Fibroblast of lung (primary cell): ENCODE measurements around the gene RASSF8. TPM values are rescaled to one million over a fixed set of nuclear protein-coding genes. Genes with fewer than 3 reads are reported as not detected.

Experiments used
- DNase-seq, 2 donors: peaks; one replicate each; pipeline versions ENCODE4 v3.0.0 to v3.0.0-alpha.2; 2010; ENCODE audit warnings: low read depth in 2 of 2
- H2AFZ ChIP-seq: 2 replicates; pipeline ENCODE4 v1.5.1; 2012; ENCODE audit warnings: low read length, control low read depth, inconsistent platforms
- H3K27ac ChIP-seq: 2 replicates; pipeline ENCODE4 v1.5.1; 2011; ENCODE audit warnings: low read length, control low read depth; ENCODE audit not compliant: insufficient read depth
- H3K27me3 ChIP-seq: 2 replicates; pipeline ENCODE4 v1.5.1; 2011; ENCODE audit warnings: mild to moderate bottlenecking, low read length; ENCODE audit not compliant: control insufficient read depth, insufficient read depth
- H3K36me3 ChIP-seq: 2 replicates; pipeline ENCODE4 v1.5.1; 2011; ENCODE audit warnings: low read length; ENCODE audit not compliant: control insufficient read depth, insufficient read depth
- H3K4me1 ChIP-seq: 2 replicates; pipeline ENCODE4 v1.5.1; 2011; ENCODE audit warnings: low read length; ENCODE audit not compliant: control insufficient read depth, insufficient read depth; ENCODE audit errors: extremely low read depth
- H3K4me2 ChIP-seq: 2 replicates; pipeline ENCODE4 v1.5.1; 2011; ENCODE audit warnings: low read length, control low read depth; ENCODE audit not compliant: insufficient read depth; ENCODE audit errors: extremely low read depth
- H3K4me3 ChIP-seq, 4 experiments: fragments of 200-600 bp in 1 of 4; sonication (generic) in 1 of 4; replicated peaks in 1 of 4; 2 replicates each; pipeline ENCODE4 v1.5.1; 2011 to 2016; ENCODE audit warnings: low read length in 4 of 4, low read depth in 3 of 4, mild to moderate bottlenecking in 3 of 4, control low read depth in 2 of 4, inconsistent platforms in 1 of 4, mixed read lengths in 1 of 4; ENCODE audit not compliant: insufficient read depth in 1 of 4; ENCODE audit errors: control extremely low read depth in 1 of 4
- H3K79me2 ChIP-seq: 2 replicates; pipeline ENCODE4 v1.5.1; 2012; ENCODE audit warnings: mild to moderate bottlenecking, low read length, inconsistent platforms; ENCODE audit not compliant: control insufficient read depth, insufficient read depth
- H3K9ac ChIP-seq: 2 replicates; pipeline ENCODE4 v1.5.1; 2011; ENCODE audit warnings: mild to moderate bottlenecking, low read length, control low read depth; ENCODE audit not compliant: insufficient read depth
- H3K9me3 ChIP-seq: 2 replicates; pipeline ENCODE4 v1.5.1; 2012; ENCODE audit warnings: low read depth, low read length; ENCODE audit not compliant: control insufficient read depth, insufficient read depth
- H4K20me1 ChIP-seq: 2 replicates; pipeline ENCODE4 v1.5.1; 2011; ENCODE audit warnings: low read length; ENCODE audit not compliant: control insufficient read depth, insufficient read depth; ENCODE audit errors: extremely low read depth
- EZH2 ChIP-seq: IDR thresholded peaks from 2 replicates; pipeline ENCODE4 v1.5.1; 2012; ENCODE audit warnings: low read length, control low read depth, mild to moderate bottlenecking; ENCODE audit errors: missing control alignments
- polyA plus RNA-seq, 2 donors: library from polyadenylated mRNA; depleted of rRNA in 1 of 2; stranded (reverse) in 1 of 2; unstranded in 1 of 2; fragments of >200 nt; gene quantifications; 2 replicates each; pipeline ENCODE4 v1.2.1, GENCODE V29; 2011 to 2012; ENCODE audit warnings: missing spikeins in 1 of 2
- total RNA-seq: library from RNA; depleted of rRNA; stranded (reverse); fragments of >200 nt; gene quantifications from 2 replicates; pipeline ENCODE4 v1.2.1, GENCODE V29; 2014
- TF ChIP-seq, protein P1 (sequence below), 2 donors: IDR thresholded peaks in 1 of 2; conservative IDR thresholded peaks in 1 of 2; 1 replicate in 1 of 2; 2 replicates in 1 of 2; pipeline ENCODE4 v1.5.1; 2011 to 2012; ENCODE audit warnings: low read length in 2 of 2, control low read depth in 1 of 2, inconsistent platforms in 1 of 2, low read depth in 1 of 2, mild to moderate bottlenecking in 1 of 2

The RASSF8 gene
- total and polyA plus RNA-seq, 2 donors (not counting 1 experiment from before 2014, with no cell fraction given) = 28.8 to 52.8 TPM

GRCh38 chr12:26122681-26123481 lies 164.4 kb downstream of the RASSF8 start:
- peak overlapping the region; percentile 81 for H3K27ac ChIP-seq

DNA sequence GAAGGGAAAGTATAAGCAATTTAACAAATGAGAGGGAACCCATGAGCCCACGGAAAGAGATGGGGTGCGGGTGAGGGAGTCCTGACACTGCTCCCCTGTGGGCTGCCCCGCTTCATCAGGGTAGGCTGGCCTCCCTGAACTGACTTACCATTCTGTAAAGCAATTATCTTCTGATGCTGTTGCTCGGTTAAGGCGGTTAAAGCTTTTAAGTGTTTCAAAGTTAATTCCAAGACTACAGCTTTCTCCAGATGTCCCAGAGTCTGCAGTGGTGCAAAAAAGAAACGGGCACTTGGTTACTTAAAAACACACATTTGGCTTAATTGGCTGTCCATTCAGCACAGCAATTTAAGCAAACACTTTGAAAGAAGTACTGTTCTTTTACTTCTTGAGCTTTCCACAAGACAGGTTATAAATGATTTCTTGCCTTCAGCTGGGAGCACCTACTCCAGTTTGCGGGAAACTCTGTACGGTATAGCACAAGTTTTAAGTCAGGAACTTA lies 165.0 kb downstream of the RASSF8 start:
- Histone ChIP-seq H3K79me2 (no peaks in the 10 kb centered on the region), H3K36me3 (no peaks in the 10 kb centered on the region), H3K9ac (peak overlapping the region; percentile 8), H3K4me2 (peak overlapping the region; percentile 64), H3K9me3 (no peaks in the 10 kb centered on the region), H2AFZ (peak overlapping the region; percentile 62), H3K4me1 (peaks cover 3% of the 10 kb centered on the region), H4K20me1 (no peaks in the 10 kb centered on the region), H3K27ac (peak overlapping the region; percentile 45), H3K27me3 (no peaks in the 10 kb centered on the region), H3K4me3 (peak overlapping the region; percentile 54 to 68 (median 64))
- DNase-seq = peak; percentile 37 to 39
- TF ChIP-seq, protein P1, sequence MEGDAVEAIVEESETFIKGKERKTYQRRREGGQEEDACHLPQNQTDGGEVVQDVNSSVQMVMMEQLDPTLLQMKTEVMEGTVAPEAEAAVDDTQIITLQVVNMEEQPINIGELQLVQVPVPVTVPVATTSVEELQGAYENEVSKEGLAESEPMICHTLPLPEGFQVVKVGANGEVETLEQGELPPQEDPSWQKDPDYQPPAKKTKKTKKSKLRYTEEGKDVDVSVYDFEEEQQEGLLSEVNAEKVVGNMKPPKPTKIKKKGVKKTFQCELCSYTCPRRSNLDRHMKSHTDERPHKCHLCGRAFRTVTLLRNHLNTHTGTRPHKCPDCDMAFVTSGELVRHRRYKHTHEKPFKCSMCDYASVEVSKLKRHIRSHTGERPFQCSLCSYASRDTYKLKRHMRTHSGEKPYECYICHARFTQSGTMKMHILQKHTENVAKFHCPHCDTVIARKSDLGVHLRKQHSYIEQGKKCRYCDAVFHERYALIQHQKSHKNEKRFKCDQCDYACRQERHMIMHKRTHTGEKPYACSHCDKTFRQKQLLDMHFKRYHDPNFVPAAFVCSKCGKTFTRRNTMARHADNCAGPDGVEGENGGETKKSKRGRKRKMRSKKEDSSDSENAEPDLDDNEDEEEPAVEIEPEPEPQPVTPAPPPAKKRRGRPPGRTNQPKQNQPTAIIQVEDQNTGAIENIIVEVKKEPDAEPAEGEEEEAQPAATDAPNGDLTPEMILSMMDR (conservative IDR thresholded peaks at IDR 0.05 in 1 of 2, IDR thresholded peaks at IDR 0.05 in 1 of 2; ENCODE audit: low read depth in 1 of 2, low read length in 2 of 2) = no peak
- no peak for TF ChIP-seq EZH2

More at GRCh38 chr12:26122681-26123481, 164.4 kb downstream of the RASSF8 start:
- H2AFZ ChIP-seq = peak overlapping the region; percentile 62
- peak overlapping the region; percentile 71 for H3K9ac ChIP-seq
- H3K79me2 ChIP-seq = no peaks in the 10 kb centered on the region
- peak; percentile 79 to 88 for DNase-seq
- H3K27me3 ChIP-seq = no peaks in the 10 kb centered on the region
- peak overlapping the region; percentile 54 to 68 (median 64) for H3K4me3 ChIP-seq
- H3K9me3 ChIP-seq = no peaks in the 10 kb centered on the region
- TF ChIP-seq EZH2 = no peak
- TF ChIP-seq, protein P1 (conservative IDR thresholded peaks at IDR 0.05 in 1 of 2, IDR thresholded peaks at IDR 0.05 in 1 of 2; ENCODE audit: low read depth in 1 of 2, low read length in 2 of 2) = peak; percentile 39 to 47
- H3K4me1 ChIP-seq = peaks cover 3% of the 10 kb centered on the region
- H3K36me3 ChIP-seq = no peaks in the 10 kb centered on the region
- no peaks in the 10 kb centered on the region for H4K20me1 ChIP-seq
- peak overlapping the region; percentile 64 for H3K4me2 ChIP-seq
